ENCODE results near the gene LILRB4. TPM values are rescaled to one million over a fixed set of nuclear protein-coding genes. Genes with fewer than 3 reads are reported as not detected.

The LILRB4 gene
- total and polyA plus RNA-seq, 9 of the 15 experiments (the other 6 are each of a cell fraction or from before 2014, with no cell fraction given) = not detected

- peak overlapping the region; percentile 53 to 56; a peak in 3 of 4 replicates for H3K9ac ChIP-seq (ENCODE audit: insufficient read depth in 1 of 2, low read depth in 2 of 2, low read length in 2 of 2)
- in situ Hi-C loops (cut with MboI) (no loop called here), intact Hi-C loops (cut with micrococcal nuclease) (no loop called here)
- no TSS peak for BruUV-seq (replicated peaks)
- POLR2A ChIA-PET = interaction anchor here (0.7 to 1.4 kb wide), 2 partner anchors 11 to 137 kb away, joined by 3 to 4 read pairs; no protein-coding TSS in a partner anchor
- H3K4me1 ChIP-seq (replicated peaks in 1 of 2; ENCODE audit: control insufficient read depth in 2 of 2, insufficient read depth in 2 of 2, low read length in 2 of 2) = peaks cover 22 to 44% of the 10 kb centered on the region in 2 experiments; a peak in 4 of 5 replicates
- no peaks in the 10 kb centered on the region for H3K9me3 ChIP-seq (replicated peaks; ENCODE audit: control insufficient read depth, insufficient read depth, low read depth, low read length)
- H3K4me2 ChIP-seq (ENCODE audit: insufficient read depth, low read length) = peak overlapping the region; percentile 88
- H4K20me1 ChIP-seq (replicated peaks; ENCODE audit: control insufficient read depth, insufficient read depth, low read length) = no peaks in the 10 kb centered on the region
- H3K27ac ChIP-seq (ENCODE audit: extremely low read depth, low read depth, low read length) = peak overlapping the region; percentile 63
- H2AFZ ChIP-seq (ENCODE audit: low read depth, low read length) = peak overlapping the region; percentile 79
- CTCF ChIA-PET (ENCODE audit: low intra/inter-chr PET ratio) = no interaction called here
- DNase-seq (ENCODE audit: extremely low read depth in 1 of 4, low spot score in 3 of 4) (peak; percentile 36 to 84 (median 52)), FAIRE-seq (peak; percentile 80), ATAC-seq (peak; percentile 92)
- H3K36me3 ChIP-seq (ENCODE audit: control insufficient read depth, insufficient read depth, low read length) = no peaks in the 10 kb centered on the region
- peak overlapping the region; percentile 32 for H3K4me3 ChIP-seq
- 1% methylated on average over 6 of the region's 8 CpGs for WGBS (ENCODE audit: insufficient coverage, low coverage, missing lambda C conversion rate)
- H3K27me3 ChIP-seq (ENCODE audit: control insufficient read depth in 2 of 2, insufficient read depth in 2 of 2, low read length in 2 of 2) = no peaks in the 10 kb centered on the region
- H3K79me2 ChIP-seq (ENCODE audit: control insufficient read depth, insufficient read depth, low read length) = no peaks in the 10 kb centered on the region; the same call in 2 of the 3 replicates
- no peaks in the 10 kb centered on the region for H3K9me1 ChIP-seq (ENCODE audit: control insufficient read depth, insufficient read depth, low read length)
- TF ChIP-seq YBX1 (IDR thresholded peaks at IDR 0.05) (no peak), TOE1 (IDR thresholded peaks at IDR 0.05; ENCODE audit: borderline replicate concordance) (no peak), TOE1 (CRISPR knock-in tag; IDR thresholded peaks at IDR 0.05; ENCODE audit: borderline replicate concordance, low read depth) (no peak), ELF4 (CRISPR knock-in tag; IDR thresholded peaks at IDR 0.05) (peak; percentile 26; the same call in 1 of the 2 replicates), CREB3 (tag; conservative IDR thresholded peaks at IDR 0.05; ENCODE audit: low read depth) (peak; percentile 79), ZFP91 (CRISPR knock-in tag; IDR thresholded peaks at IDR 0.05) (no peak), AFF1 (IDR thresholded peaks at IDR 0.05; ENCODE audit: low read depth in 1 of 2, partially characterized antibody in 2 of 2) (no peak), ELF2 (CRISPR knock-in tag; IDR thresholded peaks at IDR 0.05) (no peak), DNMT1 (IDR thresholded peaks at IDR 0.05) (no peak), NFE2 (IDR thresholded peaks at IDR 0.05; ENCODE audit: low read depth) (no peak), ZNF592 (IDR thresholded peaks at IDR 0.05) (peak; percentile 84; the same call in 1 of the 2 replicates)
These were observed 33.3 kb downstream of the LILRB4 start for GRCh38 chr19:54696117-54696548.

Measured in K562 (cell line).